Raji (cell line): ENCODE data around the gene GSS.

Experiments
- POLR2A ChIP-seq: IDR thresholded peaks from 2 replicates; pipeline ENCODE4 v1.6.1; 2011; ENCODE audit warnings: low read depth, low read length, control low read depth; ENCODE audit not compliant: insufficient read depth

The GSS gene

GRCh38 chr20:34955231-34956040 lies at the start of gene GSS, which contains the start of gene MYH7B:
Gene GSS (minus strand): TSS chr20:34955806. CDS start chr20:34951852, 3,954 bp downstream.
Gene MYH7B (plus strand): TSS chr20:34955868. CDS start chr20:34978006, 22,138 bp downstream.
- peak; percentile 88 for TF ChIP-seq POLR2A

DNA sequence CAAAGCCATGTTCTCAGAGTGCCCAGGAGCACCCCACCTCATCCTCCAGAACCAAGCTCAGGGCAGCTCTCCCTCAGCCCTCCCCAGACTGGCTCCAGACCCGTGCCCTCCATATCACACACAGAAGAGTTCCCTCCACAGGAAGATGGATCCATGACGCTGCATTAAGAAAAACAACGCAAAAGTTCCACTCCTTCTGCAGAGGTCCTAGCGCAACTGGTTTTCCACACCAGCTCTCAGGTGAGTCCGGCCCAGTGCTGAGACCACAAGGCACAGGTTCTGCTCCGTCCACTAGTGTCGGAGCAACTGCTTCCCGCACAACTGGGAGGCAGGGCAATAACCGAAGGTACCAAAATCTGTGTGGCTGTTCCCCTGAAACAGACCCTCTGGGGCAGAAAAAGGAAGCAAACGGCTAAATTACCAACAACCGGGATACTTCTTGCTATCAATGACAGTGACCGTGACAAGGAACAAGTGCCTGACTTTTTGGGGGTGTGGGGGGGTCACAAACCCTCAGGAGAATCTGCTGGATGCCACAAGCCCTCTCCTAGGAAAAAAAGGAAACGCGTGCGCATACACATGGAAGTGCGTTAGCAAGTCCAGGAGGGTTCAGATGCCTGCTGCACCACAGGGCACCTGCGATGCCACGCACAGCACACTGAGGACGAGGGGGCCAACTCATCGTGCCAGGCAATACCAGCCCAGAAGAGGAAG lies 49.3 kb upstream of the GSS start:
- no peak for TF ChIP-seq POLR2A

DNA sequence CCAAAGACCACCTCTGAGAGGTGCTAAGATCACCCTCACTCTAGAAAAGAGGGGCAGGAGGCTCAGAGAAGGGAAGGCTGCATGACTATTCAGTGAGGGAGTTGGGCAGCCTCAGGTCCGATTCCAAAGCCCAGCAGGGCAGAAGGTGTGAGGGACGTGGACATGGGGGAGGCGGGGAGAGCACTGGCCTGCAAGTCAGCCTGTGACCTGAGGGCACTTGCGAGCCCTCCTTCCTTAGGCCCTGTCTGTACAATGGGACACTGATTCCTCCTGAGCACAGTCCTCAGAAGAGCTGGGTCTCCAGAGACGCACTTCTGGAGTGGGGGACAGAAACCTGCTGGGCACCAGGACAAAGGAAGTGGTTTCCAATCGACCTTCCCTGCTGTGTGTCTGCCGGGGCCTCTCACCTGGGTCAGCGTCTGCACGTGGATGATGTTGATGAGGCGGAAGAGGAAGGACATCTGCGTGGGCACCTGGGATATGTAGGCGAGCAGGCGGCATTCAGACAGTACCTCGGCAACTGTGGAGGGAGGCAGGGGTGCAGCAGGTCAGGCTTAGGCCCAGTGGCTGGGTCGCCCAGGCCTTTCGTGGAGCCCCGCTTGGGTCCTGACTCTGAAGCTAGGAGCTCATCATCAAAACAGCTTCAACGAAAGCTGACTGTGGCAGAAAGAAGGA lies 48.6 kb upstream of the GSS start:
- no peak for TF ChIP-seq POLR2A

DNA sequence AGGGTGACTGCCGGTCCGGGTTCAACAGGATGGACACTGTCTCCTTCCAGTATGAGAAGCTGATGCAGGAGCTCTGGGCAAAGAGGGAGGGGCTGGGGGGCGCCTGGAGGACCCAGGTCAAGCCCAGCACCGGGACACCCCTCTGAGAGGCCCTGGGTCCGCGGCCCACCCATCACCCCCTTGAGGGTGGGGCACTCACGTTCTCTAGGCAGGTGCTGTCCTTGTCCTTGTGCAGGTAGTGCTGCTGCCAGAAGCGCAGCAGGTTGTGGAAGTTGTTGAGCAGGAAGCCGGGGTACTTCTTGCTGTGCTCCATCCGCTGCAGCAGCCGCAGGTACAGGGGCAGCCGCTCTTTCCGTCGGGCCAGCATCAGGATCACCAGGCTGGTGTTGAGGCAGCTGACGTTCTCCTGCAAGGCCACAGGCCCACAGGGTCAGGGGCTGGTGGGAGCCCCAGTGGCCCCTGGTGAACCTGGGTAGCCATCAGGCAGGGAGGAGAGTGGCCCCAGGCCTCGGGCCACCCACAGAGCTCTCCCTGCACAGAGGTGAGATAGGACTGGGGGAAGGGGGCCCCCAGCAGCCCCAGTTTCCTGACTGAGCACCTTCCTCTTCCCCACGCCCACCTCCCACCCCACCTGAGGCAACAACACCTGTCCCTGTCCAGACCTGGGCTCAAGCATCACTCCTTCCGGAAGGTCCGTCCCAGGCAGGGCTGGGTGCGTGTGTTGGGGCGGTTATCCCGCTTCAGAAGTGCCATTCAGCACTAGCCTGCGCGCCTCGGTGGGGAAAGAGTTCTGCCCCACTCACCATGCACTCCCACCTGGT lies 47.8 kb upstream of the GSS start:
- no peak for TF ChIP-seq POLR2A

DNA sequence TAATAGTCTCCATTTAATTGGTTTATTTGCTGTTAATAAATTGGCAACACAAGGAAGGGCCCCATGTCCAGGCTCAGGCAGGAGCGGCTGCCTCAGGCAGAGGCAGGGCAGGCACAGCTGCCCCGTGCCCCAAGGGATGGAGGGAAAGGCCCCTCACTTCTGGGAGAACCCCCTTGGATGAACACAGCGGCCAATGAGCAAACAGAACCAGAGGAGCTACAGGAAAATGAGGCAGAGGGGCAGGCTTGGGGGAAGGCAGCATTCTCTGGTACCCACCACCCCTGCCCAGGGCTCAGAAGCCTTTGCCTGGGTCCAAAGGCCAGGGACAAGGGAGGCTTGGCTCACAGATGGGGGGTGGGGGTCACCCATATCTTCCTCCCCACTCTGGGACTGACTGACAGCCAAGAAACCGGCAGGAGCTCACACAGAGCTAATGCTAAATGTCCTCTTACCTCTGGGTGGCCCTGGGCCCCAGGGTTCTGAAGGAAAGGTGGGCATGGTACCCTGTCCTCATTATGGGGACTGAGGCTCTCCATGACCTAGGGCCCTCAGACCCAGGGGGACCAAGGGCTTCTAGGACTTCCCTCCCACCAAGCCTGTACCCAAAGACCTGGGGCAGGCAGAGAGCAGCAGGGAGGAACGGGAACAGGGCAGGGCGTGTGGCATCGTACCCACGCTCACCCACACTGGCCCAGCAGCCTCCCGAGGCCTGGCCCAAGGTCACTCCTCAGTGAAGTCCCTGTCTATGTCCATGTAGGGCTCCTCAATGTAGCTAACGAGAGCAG lies 47.0 kb upstream of the GSS start:
- no peak for TF ChIP-seq POLR2A

GRCh38 chr20:35001596-35002362 lies 46.2 kb upstream of the GSS start:
- TF ChIP-seq POLR2A = no peak

- TF ChIP-seq POLR2A = no peak
Observed at GRCh38 chr20:35000922-35001595, 45.5 kb upstream of the GSS start.

GRCh38 chr20:35000311-35000921 lies 44.8 kb upstream of the GSS start:
- no peak for TF ChIP-seq POLR2A

GRCh38 chr20:34999782-35000181 lies 44.2 kb upstream of the GSS start:
- TF ChIP-seq POLR2A = no peak

DNA sequence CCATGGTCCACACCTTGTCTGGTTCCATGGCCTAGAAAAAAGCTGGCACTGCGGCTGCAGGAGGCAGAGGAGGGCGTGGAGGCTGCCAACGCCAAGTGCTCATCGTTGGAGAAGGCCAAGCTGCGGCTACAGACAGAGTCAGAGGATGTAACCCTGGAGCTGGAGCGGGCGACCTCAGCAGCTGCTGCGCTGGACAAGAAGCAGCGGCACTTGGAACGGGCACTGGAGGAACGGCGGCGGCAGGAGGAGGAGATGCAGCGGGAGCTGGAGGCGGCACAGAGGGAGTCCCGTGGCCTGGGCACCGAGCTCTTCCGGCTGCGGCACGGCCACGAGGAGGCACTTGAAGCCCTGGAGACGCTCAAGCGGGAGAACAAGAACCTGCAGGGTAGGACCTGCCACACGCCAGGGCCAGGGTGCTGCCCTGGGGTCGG lies 43.4 kb upstream of the GSS start:
- TF ChIP-seq POLR2A = no peak

DNA sequence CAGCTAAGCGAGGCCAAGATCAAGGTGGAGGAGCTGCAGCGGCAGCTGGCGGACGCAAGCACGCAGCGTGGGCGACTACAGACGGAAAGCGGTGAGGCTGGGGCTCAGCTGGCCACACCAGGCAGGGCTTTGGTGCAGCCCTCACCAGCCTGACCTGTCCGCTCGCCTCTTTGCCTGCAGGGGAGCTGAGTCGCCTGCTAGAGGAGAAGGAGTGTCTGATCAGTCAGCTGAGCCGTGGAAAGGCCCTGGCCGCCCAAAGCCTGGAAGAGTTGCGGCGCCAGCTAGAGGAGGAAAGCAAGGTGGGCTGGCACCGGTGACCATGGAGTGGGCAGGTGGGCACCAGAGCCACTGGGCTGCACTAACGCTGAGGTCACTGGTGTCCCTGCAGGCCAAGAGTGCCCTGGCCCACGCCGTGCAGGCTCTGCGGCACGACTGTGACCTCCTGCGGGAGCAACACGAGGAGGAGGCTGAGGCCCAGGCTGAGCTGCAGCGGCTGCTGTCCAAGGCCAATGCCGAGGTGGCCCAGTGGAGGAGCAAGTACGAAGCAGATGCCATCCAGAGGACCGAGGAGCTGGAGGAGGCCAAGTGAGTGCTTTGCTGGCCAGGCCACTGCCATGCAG lies 42.8 kb upstream of the GSS start:
- TF ChIP-seq POLR2A = no peak

DNA sequence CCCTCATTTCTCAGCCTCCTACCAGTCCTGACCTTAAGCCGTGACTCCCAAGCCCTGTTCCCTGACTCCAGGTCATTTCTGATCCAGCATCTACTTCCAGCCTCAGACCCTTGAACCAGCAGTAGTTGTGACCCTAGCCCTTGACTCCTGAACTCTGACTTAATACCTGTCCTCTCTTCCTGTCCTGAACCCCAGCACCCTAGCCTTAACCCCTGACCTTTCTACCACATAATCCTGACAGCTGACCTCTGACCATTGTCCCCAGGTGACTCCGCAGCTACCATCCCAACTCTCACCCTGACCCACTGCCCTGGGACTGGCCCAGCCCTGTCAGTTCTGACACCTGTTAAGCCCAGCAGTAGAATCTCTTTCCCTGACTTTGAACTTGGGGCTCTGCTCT lies 42.2 kb upstream of the GSS start:
- no peak for TF ChIP-seq POLR2A
